ENCODE data around the gene NIN. TPM values are rescaled to one million over a fixed set of nuclear protein-coding genes. Genes with fewer than 3 reads are reported as not detected.
A peak's percentile ranks its signal among the peaks of the same experiment; 100 is the strongest.

Gene NIN
- total RNA-seq, 1 experiment from 2014 or later = 37.1 TPM

- DNase-seq (ENCODE audit: low read depth, low spot score) = no peak
- no peaks in the 10 kb centered on the region for H3K27me3 ChIP-seq (ENCODE audit: control insufficient read depth, insufficient read depth, low read length)
- no TSS peak for BruUV-seq (replicated peaks)
- peak; percentile 58; the same call in 1 of the 2 replicates for ATAC-seq
- no peak overlapping the region for H3K4me3 ChIP-seq (ENCODE audit: low read depth in 2 of 2, low read length in 2 of 2)
- H3K4me1 ChIP-seq (ENCODE audit: control insufficient read depth, insufficient read depth, low read length) = no peaks in the 10 kb centered on the region
- ChIA-PET CTCF (interaction anchor here (0.6 kb wide), 1 partner anchor 797 kb away, joined by 3 read pairs; no protein-coding TSS in a partner anchor), POLR2A (interaction anchor here (0.7 kb wide), 1 partner anchor 97 kb away, joined by 4 read pairs; no protein-coding TSS in a partner anchor)
- H3K9me3 ChIP-seq (ENCODE audit: control insufficient read depth, insufficient read depth, low read depth, low read length) = no peaks in the 10 kb centered on the region
- in situ Hi-C loops (cut with HindIII; ENCODE audit: low pct_unique_long_range_greater_than_20kb, low sequenced_read_pairs) (no loop called here), intact Hi-C loops (cut with micrococcal nuclease; ENCODE audit: unreplicated experiment) (no loop called here)
- no peak for TF ChIP-seq TCF7L2 (IDR thresholded peaks at IDR 0.05; ENCODE audit: low read depth, low read length)
- TF ChIP-seq SIN3A (IDR thresholded peaks at IDR 0.05; ENCODE audit: borderline replicate concordance, insufficient read depth, low read depth, low read length) = no peak
- TF ChIP-seq CTCF (IDR thresholded peaks at IDR 0.05) = no peak
- no peak for TF ChIP-seq POLR2AphosphoS5 (IDR thresholded peaks at IDR 0.05; ENCODE audit: low read depth, low read length)
- no peak for TF ChIP-seq REST (IDR thresholded peaks at IDR 0.05; ENCODE audit: insufficient read depth in 1 of 2, low read depth in 2 of 2, low read length in 1 of 2)
- no peaks in the 10 kb centered on the region for H3K36me3 ChIP-seq (ENCODE audit: control insufficient read depth, insufficient read depth, low read length)
- H3K27ac ChIP-seq (ENCODE audit: low read length) = no peak overlapping the region
Measured at GRCh38 chr14:50846226-50846880, 15.4 kb upstream of the NIN start.

GRCh38 chr14:50845166-50845565, 14.2 kb upstream of the NIN start:
- DNase-seq (ENCODE audit: low read depth, low spot score) (no peak), ATAC-seq (no peak)
- Histone ChIP-seq H3K4me1 (ENCODE audit: control insufficient read depth, insufficient read depth, low read length) (no peaks in the 10 kb centered on the region), H3K27ac (ENCODE audit: low read length) (no peak overlapping the region), H3K4me3 (ENCODE audit: low read depth in 2 of 2, low read length in 2 of 2) (no peak overlapping the region), H3K36me3 (ENCODE audit: control insufficient read depth, insufficient read depth, low read length) (no peaks in the 10 kb centered on the region), H3K27me3 (ENCODE audit: control insufficient read depth, insufficient read depth, low read length) (no peaks in the 10 kb centered on the region), H3K9me3 (ENCODE audit: control insufficient read depth, insufficient read depth, low read depth, low read length) (no peaks in the 10 kb centered on the region)
- TF ChIP-seq REST (IDR thresholded peaks at IDR 0.05; ENCODE audit: insufficient read depth in 1 of 2, low read depth in 2 of 2, low read length in 1 of 2) = no peak
- TF ChIP-seq SIN3A (IDR thresholded peaks at IDR 0.05; ENCODE audit: borderline replicate concordance, insufficient read depth, low read depth, low read length) = no peak
- TF ChIP-seq POLR2AphosphoS5 (IDR thresholded peaks at IDR 0.05; ENCODE audit: low read depth, low read length) = no peak
- no peak for TF ChIP-seq TCF7L2 (IDR thresholded peaks at IDR 0.05; ENCODE audit: low read depth, low read length)
- TF ChIP-seq CTCF (IDR thresholded peaks at IDR 0.05) = no peak
- BruUV-seq (replicated peaks) = no TSS peak
- ChIA-PET POLR2A (no interaction called here), CTCF (no interaction called here)
- intact Hi-C loops (cut with micrococcal nuclease; ENCODE audit: unreplicated experiment) (no loop called here), in situ Hi-C loops (cut with HindIII; ENCODE audit: low pct_unique_long_range_greater_than_20kb, low sequenced_read_pairs) (no loop called here)
